HEK293T (cell line): ENCODE results near the gene NXT2.

Source experiments
- ARNT ChIP-seq: fragments of 450-650 bp; IDR thresholded peaks from 2 replicates; pipeline ENCODE4 v1.6.1; 2017; ENCODE audit warnings: mild to moderate bottlenecking
- HDGF ChIP-seq: fragments of 450-650 bp; IDR thresholded peaks from 2 replicates; pipeline ENCODE4 v1.6.1; 2017; ENCODE audit warnings: antibody characterized with exemption, borderline replicate concordance
- SUZ12 ChIP-seq: fragments of 450-650 bp; IDR thresholded peaks from 2 replicates; pipeline ENCODE4 v1.6.1; 2016; ENCODE audit warnings: mild to moderate bottlenecking

DNA sequence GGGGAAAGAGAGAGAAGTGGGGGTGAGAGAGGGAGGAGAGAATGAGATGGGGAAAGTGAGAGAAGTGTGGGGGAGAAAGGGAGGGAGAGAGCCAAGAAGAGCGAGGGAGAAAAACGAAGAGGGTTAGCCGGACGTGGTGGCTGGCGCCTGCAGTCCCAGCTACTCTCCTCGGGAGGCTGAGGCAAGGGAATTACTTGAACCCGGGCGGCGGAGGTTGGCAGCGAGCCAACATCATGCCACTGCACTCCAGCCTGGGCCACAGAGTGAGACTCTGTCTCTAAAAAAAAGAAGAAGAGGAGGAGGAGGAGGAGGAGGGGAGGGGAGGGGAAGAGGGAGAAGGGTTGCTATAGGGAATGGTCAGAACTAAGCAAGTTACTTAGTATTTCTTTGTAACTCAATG is 1.7 kb upstream of the NXT2 start:
- no peak for TF ChIP-seq ARNT
- no peak for TF ChIP-seq HDGF
- no peak for TF ChIP-seq SUZ12
